NCI-H2171 (cell line): ENCODE data around the gene CHRM2.
"Not testable (repeated sequence)": the region's sequence is repeated elsewhere in the genome, so short reads cannot be mapped to it uniquely, and the experiment has no call there.

Experiments used
- DNase-seq: peaks from one replicate; lab custom pipeline; 2025; lab: John Stamatoyannopoulos, UW

Gene CHRM2

DNA sequence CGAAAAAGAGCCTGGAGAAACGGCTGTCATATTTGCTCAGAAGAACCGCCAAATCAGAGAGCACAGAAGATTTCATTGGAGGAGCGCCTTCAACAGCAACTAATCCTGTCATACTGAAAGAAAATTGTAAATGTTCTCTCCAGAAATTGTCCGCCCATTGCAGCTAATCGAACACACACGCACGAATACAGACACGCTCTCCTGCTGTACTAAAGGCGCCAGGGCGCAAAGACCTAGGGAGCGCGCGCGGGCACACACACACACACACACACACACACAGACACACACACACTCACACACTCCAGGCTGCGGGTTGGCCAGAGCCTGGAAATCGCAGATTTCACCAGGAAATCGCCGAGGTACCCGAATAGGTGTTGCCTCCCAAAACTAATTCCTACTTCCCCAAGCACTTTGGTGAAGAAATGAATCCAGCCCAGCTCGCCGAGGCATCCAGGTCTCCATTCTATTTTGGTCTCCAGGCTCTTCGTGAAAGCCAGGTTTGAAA lies at the start of gene CHRM2:
Gene CHRM2 (plus strand): TSS at position 157 of the 505 bp plus-strand sequence. CDS start 146,214 bp downstream, outside the sequence.
- no peak for DNase-seq

DNA sequence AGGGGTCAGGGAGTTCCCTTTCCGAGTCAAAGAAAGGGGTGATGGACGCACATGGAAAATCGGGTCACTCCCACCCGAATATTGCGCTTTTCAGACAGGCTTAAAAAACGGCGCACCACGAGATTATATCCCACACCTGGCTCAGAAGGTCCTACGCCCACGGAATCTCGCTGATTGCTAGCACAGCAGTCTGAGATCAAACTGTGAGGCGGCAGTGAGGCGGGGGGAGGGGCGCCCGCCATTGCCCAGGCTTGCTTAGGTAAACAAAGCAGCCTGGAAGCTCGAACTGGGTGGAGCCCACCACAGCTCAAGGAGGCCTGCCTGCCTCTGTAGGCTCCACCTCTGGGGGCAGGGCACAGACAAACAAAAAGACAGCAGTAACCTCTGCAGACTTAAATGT lies 37.1 kb upstream of the CHRM2 start:
- DNase-seq: not testable (repeated sequence)

DNA sequence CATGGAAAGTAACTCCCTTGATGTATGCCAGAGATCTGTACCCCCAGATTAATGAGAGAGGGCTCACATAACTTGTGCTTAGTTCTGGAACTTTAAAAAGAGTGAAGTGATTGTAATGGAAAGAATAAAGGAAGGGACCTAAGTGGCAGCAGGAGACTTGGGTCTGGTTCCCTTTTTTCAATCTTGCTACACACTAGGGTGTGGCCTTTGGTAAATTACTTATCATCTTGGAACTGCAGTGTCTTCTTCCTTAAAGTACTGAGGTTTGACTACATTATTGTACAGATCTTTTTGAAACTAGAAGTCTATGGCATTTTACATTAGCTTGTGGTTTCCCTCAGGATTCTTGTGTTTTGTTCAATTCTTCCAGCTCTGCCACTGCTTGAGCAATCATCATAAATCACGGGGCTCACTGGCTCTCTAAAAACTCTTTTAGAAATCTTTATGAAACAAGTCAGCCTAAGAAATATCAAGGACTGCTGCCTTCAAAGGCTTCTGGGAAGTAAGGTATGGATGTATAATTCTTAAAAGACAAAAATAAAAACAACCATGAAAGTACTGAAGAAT lies 22.5 kb upstream of the CHRM2 start:
- DNase-seq: no peak

DNA sequence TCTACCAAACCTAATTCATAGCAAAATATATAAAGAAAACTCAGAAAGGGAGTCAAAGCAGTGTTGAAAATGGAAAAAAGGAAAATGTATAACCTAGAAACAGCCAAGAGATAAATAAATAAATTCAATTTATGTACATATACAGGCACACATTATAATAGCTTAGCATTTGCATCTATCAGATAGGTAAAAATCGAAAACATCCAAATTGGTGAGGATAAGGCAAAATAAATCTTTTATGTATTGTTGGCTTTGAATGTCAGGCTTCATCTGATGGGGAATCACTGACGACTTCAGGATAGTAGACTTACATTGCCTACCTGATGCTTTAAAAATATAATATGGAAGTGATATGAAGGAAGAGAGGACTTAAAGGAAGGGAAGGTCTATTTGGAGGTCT lies 20.6 kb upstream of the CHRM2 start:
- DNase-seq: no peak

DNA sequence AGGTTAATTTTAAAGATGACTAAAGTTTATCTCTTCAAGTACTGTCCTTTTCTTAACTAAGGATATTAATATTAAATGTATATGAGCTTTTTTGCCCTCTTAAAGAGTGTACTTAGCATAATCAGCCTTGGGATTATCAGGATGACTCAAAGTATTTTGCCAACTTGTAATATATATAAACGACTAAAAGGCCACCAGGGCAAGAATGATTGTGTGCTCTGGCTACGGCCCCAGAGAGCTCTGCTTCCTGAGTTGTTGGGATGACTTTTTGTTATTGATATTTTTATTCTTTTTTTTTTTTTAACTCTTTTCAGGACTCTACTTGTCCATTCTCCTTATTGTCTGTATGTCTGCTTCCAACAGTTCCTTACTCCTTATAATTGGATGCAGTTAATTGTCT lies 14.8 kb upstream of the CHRM2 start:
- no peak for DNase-seq

DNA sequence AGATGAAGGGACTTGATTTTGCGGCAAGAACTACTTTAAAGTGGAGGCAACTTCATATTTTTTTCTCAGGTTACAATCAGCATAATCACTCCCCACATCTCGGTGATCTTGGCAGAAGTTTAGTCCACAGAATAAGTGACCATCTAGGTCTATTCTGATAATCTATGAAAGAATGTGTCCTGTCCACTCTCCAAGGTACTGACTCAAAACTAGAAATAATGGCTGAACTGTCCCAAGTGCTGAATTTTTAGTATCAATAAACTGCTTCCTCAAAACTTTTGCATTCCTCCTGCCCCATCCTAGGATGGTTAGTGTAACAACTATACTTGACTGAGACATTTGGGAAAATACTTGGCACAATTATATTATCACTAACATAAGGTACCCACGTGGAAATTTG lies 10.9 kb upstream of the CHRM2 start:
- no peak for DNase-seq

DNA sequence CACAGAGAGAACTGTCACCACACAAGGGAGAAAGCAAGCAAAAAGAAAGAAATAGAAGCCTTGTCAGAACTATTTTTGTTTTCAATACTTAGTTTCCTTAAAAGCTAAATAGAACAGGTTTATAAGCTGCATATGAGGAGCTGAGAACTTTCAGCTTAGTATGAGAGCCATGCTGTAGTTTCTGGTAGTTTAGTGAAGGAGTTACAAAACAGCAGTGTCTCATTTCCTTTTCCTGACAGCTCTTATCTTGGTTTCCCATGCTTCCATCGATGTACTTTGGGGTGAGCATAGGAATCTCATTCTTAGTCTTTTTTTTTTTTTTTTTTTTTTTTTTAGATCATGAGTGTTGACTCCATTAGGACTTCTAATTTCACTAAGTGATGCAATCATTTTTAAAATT lies 8.6 kb upstream of the CHRM2 start:
- no peak for DNase-seq

DNA sequence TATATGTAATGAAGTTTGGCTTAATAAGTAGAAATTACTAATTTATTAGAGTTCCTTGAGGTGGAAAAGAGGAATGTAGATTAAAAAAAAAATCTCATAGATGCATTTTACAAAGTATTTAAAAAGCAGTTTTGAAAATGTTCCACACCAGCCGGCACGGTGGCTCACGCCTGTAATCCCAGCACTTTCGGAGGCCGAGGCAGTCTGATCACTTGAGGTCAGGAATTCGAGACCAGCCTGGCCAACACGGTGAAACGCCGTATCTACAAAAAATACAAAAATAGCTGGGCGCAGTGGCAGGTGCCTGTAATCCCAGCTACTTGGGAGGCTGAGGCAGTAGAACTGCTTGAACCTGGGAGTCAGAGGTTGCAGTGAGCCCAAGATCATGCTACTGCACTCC lies 3.2 kb upstream of the CHRM2 start:
- no peak for DNase-seq

DNA sequence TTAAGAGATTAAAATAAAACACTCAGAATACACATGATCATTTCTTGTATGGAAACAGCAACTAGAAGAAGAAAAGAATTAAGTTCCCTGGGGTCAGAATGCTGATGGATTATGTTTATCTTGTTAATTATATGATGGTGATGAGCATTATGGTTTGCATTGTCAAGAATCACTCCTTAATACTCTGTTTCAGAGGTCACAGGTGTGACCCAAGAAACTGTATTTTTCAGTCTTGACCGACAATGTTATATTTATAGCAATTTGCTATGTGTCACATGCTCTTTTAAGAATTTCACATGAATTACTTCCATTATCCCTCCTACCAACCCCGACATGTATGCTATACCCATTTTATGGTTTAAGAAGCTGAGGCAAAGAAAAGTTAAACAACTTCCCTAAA lies 2.7 kb upstream of the CHRM2 start:
- no peak for DNase-seq

DNA sequence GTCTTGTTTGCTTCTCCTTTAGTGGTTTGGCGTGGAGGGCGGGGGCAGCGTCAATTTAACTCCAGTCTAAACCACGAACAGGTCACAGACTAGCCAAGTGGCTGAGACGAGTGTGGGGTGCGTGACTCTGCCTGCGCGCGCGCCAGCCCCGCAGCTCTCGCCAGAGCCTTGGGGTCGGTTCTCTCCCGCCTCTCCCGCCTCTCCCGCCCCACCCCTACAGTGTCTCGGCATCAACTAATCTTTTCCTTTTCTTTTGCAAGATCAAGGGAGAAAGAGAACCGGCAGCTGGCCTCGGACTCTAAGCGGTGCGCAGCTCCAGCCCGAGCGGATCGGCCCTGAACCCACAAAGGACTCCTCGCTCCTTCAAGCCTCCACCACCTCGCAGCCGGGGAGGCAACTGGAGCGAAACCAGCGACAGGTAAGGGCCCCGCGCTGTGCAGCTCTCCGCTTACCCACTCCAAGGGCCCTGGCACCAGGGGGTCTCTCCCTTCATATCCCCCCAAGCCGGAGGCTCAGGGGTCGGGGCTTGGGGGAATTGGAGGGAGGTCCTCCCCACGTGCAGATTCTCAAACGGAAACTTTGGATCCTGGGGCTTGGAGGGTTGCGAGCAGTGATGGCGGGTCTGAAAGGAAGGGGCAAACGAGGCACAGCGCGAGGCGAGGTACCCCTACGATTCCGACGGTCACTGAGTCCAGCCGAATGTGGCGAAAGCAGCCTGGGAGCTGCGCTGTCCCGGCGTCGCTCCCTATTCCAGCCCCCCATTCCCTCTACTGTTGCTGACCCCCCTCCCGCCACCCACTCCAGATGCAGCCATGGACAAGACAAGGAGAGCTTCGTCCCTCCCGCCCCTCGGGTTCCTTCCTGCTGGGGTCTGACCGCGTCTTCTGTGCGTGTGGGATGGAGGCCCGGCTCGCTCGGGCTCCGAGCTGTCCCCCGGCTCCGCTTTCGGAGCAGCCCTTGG lies 829 bp downstream of the CHRM2 start:
- no peak for DNase-seq

DNA sequence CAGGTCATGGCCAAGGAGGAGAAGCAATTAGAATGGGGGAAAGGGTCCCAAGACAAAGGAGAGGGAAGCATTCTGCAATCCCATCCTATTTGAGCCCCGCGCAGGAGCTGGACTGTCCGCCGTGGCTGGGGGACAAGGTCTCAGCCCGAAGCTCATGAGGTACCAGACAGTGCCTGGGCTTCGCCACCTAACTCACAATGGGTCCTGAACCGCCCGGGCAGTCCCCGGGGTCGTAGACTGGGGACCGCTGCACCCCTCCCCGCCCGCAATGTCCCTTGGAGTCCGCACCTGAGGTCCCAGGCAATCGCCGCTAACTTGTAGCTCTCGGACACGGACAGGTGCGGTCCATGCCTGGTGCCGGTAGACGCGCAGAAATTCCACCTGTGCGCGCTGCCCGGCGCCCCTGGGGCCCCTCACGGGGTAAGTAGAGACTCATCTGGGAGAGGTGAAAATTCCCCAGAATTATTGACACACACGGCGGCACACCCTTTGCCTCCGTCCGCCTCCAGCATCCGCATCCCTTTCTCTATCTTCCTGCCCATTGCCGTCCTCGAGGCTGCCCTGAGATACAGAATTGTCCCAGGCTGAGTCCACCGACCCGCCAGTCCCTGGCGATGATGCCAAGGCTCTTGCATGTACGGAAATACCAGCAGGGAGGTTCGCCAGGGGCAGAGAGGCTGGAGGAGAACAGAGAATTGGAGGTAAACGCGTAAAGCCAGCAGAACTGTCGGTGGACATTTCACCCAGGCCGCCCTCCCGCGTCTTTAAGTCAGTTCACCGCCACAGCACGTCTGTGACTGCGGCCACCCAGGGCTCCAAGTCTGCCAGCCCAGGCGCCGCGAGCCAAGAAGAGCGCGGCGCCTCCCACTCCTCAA lies 1.8 kb downstream of the CHRM2 start:
- DNase-seq: no peak

DNA sequence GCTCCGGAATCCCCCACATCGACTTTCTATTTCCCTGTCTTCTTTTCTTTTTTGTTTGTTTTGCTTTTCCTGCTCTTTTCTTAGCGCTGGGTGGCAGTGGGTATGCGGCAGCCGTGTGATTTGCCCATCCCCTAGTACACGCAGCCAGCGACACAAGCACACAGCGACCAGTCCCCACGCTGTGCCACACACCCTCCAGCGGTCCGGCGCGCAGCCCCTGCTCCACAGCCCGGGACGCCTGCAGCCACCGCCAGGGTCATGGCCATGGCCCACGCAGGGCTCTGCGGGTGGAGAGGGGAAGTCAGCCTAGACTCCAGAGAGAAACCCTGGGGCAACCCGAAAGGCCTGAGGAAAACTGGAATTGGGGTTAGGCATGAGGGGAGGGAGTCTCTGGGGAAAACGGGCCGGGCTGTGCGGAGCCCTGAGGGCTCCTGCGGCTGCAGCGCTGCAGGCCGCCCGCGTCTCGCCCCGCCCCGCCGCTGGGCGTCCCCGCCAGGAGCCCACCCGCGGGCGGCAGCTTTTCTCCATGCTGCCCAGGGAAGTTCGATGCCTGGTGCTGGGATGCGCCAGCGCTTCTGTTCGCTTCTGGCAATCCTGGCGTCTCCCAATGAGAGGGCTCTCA lies 2.5 kb downstream of the CHRM2 start:
- no peak for DNase-seq

DNA sequence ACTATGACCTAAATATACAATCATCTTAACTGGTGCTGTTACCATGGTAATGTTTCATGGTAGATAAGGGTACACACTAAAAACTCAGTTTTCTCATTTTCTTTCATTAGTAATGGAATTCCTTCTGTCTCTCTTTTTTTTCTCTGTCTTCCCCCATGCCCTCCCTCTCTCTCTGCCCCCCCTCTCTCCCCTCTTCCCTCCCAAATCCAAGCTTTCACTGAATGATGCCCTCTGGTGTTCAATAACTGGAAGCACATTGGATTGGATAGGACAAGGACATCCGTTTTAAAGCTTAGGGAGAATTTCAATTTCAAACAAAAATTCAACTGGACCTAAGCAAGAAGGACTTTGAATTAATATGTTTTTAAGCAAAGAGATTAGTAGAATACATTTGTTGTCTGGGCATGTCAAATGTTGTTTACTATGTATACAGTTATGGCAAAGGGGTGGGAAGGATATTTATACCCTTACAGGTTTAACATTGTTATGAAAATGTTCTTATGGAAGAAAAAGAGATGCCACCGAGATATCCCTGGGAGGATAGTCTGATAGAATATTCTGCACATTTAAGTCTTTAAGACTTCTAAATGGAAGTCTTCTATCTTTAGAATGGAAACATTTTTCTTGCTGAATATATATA lies 6.1 kb downstream of the CHRM2 start:
- DNase-seq: no peak

DNA sequence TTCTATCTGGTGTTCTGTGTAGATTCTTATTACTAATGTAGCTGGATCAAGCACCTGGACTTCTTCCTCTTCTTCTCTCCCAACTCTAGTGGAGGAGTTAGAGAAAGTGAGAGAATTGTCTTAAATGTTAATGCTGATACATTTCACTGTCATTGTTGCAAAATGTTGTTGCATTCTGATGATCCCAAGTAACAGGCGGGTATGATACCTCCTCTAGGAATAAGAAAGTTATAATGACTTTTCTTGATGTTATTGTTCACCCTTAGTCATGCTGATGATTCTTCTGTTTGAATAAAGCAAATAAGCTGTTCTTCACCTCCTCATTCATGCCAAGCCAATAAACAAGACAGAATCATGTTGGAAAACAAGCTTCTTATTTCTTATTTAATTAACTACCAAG lies 9.1 kb downstream of the CHRM2 start:
- DNase-seq: no peak

DNA sequence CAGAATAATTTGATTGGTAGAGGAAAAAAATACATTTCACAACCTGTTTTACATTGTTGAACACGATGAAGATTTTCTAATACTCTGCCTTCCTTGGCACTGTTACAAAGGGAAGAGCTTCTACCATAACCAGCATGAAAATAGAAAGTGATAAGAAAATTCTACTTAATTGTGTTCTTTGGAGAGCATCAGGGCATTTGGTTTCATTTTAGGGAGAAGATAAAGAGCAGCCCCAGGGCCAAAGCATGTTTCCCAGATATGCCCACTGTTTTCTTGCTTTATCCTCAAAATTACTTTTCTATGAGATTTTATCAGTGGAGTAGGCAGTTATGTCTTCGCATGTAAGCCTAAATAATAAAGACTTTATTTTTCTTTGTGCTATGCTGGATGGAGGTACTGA lies 9.5 kb downstream of the CHRM2 start:
- no peak for DNase-seq

DNA sequence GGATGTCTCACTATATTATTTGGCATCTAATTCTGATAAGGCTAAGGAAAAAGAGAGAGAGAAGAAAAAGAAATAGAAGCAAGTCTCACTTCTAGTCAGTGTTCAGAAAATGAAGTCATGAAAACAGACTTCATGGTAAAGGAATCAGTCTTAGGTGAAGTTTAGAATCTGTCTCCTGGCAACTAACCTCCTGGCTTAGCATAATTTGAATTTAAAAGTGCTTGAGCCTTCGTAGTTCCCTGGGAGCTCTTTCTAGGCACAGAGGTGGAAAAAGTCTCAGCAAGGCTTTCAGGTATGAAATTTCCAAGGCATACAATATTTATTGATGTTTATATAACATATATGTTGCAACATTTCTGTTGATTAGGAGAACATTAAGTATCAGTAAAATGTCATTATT lies 10.4 kb downstream of the CHRM2 start:
- DNase-seq: no peak

DNA sequence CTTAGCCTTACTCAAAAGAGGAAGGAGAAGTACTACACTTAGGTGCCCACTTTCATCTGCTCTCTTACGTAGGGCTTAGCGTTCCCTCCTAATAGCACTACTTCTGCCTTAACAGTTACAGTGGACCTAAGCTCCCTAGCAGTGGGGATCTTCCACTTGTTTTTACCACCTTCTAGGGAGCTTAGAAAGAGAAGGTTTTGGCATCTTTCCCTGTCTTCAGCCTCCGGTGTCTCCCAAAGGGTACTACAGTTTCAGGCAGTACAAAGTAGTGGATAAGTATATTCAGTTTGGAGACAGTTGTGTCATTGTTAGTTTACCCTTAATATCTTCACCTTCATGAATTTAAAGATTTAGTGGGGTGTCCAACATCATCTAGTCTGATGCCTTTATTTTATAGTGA lies 14.6 kb downstream of the CHRM2 start:
- DNase-seq: no peak

DNA sequence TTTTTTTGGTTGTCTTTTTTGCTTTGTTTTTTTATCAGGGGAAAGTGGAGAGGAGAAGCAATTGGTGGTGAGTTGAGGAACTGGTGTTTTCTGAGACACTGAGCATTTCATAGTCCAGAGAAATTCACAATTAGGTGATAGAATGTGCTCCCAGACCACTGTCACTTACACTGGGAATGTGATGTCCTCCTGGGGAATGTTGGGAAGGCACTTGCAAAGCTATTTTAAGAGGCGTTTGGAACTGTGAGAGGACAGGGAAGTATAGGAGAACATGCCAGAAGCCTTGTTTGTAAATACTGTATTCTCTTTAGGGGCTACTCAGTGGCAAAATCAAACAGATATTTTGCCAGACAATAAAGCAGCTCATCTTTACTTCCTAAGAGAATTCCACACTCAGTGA lies 16.0 kb downstream of the CHRM2 start:
- DNase-seq: no peak

DNA sequence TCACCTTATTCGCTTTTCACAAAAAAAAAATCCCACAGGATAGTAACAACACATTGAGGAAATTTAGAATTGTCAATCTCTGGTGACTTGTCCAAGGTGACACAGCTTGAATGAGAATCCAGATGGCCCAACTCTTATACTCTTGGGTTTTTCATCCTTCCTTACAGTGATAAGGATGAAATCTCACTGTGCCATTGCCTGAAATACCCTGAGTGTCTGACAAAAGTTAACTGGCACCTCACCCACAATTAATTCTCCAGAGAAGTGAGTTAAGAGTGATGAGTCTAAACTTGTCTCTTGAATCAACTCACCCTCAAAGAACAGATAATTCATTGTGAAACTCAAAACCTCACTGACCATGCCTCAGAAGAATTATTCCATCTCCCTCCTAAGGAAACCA lies 18.9 kb downstream of the CHRM2 start:
- no peak for DNase-seq

DNA sequence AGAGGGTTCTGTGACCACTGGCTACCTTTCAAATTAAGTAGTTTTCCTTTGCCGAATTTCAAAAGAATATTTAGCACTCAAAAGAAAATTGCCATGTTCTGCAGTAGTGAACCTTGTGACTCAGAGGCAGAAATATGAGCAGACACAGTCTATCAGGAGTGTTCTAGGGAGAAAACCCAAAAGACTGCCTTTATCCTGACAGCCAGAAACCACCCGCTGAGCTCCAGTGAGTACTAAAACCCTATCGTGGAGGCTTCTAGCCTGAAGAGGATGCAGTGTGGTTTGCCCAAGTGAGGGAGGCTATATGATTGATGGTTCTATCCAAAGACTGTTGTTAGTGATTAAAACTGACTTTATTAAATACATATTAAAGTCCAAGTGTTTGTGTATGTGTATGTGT lies 21.9 kb downstream of the CHRM2 start:
- DNase-seq: no peak

DNA sequence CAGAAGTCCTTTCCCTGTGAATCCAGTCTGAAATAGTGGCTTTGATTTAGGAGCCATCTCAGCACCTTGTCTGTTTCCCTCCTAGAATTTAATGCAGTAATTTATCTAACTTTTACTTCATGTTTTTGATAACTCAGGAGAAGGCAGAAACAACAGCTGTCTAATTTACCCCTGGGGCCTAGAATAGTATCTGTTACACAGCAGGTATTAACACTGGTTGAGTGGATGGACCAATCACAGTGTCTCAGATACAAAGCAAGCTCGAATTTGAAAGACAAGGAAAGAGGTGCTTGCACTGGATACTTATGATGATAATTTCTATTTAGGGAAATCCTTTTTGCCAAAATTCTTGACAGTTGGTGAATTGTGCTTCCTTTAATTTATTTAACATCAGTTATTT lies 23.4 kb downstream of the CHRM2 start:
- peak; percentile 78 for DNase-seq

DNA sequence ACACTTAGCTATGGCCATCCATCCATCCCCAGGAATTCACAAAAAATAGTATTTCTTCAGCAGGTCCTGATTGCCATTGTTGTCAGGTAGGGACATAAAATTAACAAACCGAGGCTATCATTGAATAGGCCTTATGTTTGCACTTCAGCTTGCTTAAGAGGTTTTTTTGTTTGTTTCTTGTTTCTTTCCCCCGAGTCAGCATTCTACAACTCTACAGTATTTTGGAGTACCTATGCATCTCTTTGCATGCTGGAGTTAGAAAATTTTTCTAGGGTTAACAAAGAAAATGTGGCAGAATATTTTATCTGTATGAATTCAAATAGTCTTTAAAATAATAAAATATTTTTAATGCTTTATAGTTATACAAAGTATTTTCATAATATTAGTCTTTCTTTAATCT lies 26.3 kb downstream of the CHRM2 start:
- no peak for DNase-seq
